Nephron progenitor cell (in vitro differentiated cells): ENCODE data around the gene CENPX.

Experiments
- DNase-seq: peaks from one replicate; pipeline ENCODE4 v3.0.0; 2021
- H3K27ac Mint-ChIP-seq: 2 replicates; pipeline ENCODE4 v1.8.0; 2021; ENCODE audit warnings: mild to moderate bottlenecking, moderate library complexity, mixed read lengths
- H3K27me3 Mint-ChIP-seq: 2 replicates; pipeline ENCODE4 v1.8.0; 2021; ENCODE audit warnings: mild to moderate bottlenecking, low read depth, mixed read lengths; ENCODE audit not compliant: poor library complexity
- H3K36me3 Mint-ChIP-seq: 2 replicates; pipeline ENCODE4 v1.8.0; 2021; ENCODE audit warnings: low read depth, mixed read lengths
- H3K4me1 Mint-ChIP-seq: 2 replicates; pipeline ENCODE4 v1.8.0; 2021; ENCODE audit warnings: mixed read lengths
- H3K4me3 Mint-ChIP-seq: 2 replicates; pipeline ENCODE4 v1.8.0; 2021; ENCODE audit warnings: mild to moderate bottlenecking, moderate library complexity, mixed read lengths
- H3K9me3 Mint-ChIP-seq: 2 replicates; pipeline ENCODE4 v1.8.0; 2021; ENCODE audit warnings: mild to moderate bottlenecking, moderate library complexity, mixed read lengths
- CTCF ChIP-seq: fragments of 200-600 bp; sonication (generic); IDR thresholded peaks from 2 replicates; pipeline ENCODE4 v1.5.0; 2021; ENCODE audit warnings: antibody characterized with exemption

CENPX gene

GRCh38 chr17:82000803-82001570, 21.7 kb downstream of the CENPX start:
- no peak for TF ChIP-seq CTCF
- Mint-ChIP-seq H3K36me3 (peaks cover 14% of the 10 kb centered on the region), H3K4me3 (no peak overlapping the region), H3K4me1 (peaks cover 67% of the 10 kb centered on the region), H3K9me3 (no peaks in the 10 kb centered on the region), H3K27me3 (no peaks in the 10 kb centered on the region), H3K27ac (no peak overlapping the region)
- DNase-seq: no peak

GRCh38 chr17:81999976-82000802, 22.5 kb downstream of the CENPX start:
- Mint-ChIP-seq H3K4me3 (peak overlapping the region; percentile 18), H3K27me3 (no peaks in the 10 kb centered on the region), H3K27ac (no peak overlapping the region), H3K4me1 (peaks cover 68% of the 10 kb centered on the region), H3K9me3 (no peaks in the 10 kb centered on the region), H3K36me3 (peaks cover 14% of the 10 kb centered on the region)
- DNase-seq: no peak
- TF ChIP-seq CTCF: no peak

GRCh38 chr17:81999587-81999975, 23.1 kb downstream of the CENPX start:
- Mint-ChIP-seq H3K4me3 (peak overlapping the region; percentile 18), H3K4me1 (peaks cover 72% of the 10 kb centered on the region), H3K36me3 (peaks cover 14% of the 10 kb centered on the region), H3K9me3 (no peaks in the 10 kb centered on the region), H3K27me3 (no peaks in the 10 kb centered on the region), H3K27ac (no peak overlapping the region)
- DNase-seq: no peak
- no peak for TF ChIP-seq CTCF

- Mint-ChIP-seq H3K27me3 (no peaks in the 10 kb centered on the region), H3K9me3 (no peaks in the 10 kb centered on the region), H3K36me3 (peaks cover 14% of the 10 kb centered on the region), H3K27ac (peak overlapping the region; percentile 88), H3K4me3 (no peak overlapping the region), H3K4me1 (peaks cover 69% of the 10 kb centered on the region)
- no peak for TF ChIP-seq CTCF
- no peak for DNase-seq
Observed at GRCh38 chr17:81998691-81999438, 23.8 kb downstream of the CENPX start.

- Mint-ChIP-seq H3K27me3 (no peaks in the 10 kb centered on the region), H3K9me3 (no peaks in the 10 kb centered on the region), H3K36me3 (peaks cover 14% of the 10 kb centered on the region), H3K4me3 (no peak overlapping the region), H3K4me1 (peaks cover 69% of the 10 kb centered on the region), H3K27ac (peak overlapping the region; percentile 88)
- no peak for DNase-seq
- TF ChIP-seq CTCF: no peak
Observed at GRCh38 chr17:81998212-81998611, 24.5 kb downstream of the CENPX start.
